AG04449 (cell line): ENCODE results near the gene NALCN.

Source experiments
- CTCF ChIA-PET: fragments of 350-600 bp; formaldehyde crosslinking; extraction: SDS; loops from one replicate; lab custom pipeline; 2021; ENCODE audit warnings: antibody characterized with exemption; lab: Yijun Ruan, JAX
- POLR2A ChIA-PET: fragments of 400-600, 350-600 bp; formaldehyde crosslinking; extraction: SDS; loops from one replicate; lab custom pipeline; 2020; ENCODE audit warnings: antibody characterized with exemption, inconsistent platforms; lab: Yijun Ruan, JAX
- DNase-seq: peaks from one replicate; pipeline ENCODE4 v3.0.0-alpha.2; 2010; ENCODE audit warnings: low read depth, low spot score
- H3K4me3 ChIP-seq: 2 replicates; pipeline ENCODE4 v1.5.1; 2011; ENCODE audit warnings: low read depth, mild to moderate bottlenecking, control low read depth, low read length
- CTCF ChIP-seq: IDR thresholded peaks from one replicate; pipeline ENCODE4 v1.5.1; 2011; ENCODE audit warnings: mild to moderate bottlenecking, moderate library complexity, low read length, control low read depth, inconsistent platforms; ENCODE audit not compliant: insufficient read depth; ENCODE audit errors: missing control alignments

Gene NALCN

GRCh38 chr13:101016475-101016874 lies 399.8 kb downstream of the NALCN start:
- no peak for DNase-seq
- CTCF ChIA-PET: interaction anchor here (1.0 kb wide), 1 partner anchor 112 kb away, joined by 3 read pairs; no protein-coding TSS in a partner anchor
- no peak for TF ChIP-seq CTCF
- POLR2A ChIA-PET: no interaction called here
- H3K4me3 ChIP-seq: no peak overlapping the region

GRCh38 chr13:101013245-101013644 lies 403.1 kb downstream of the NALCN start:
- DNase-seq: no peak
- no peak overlapping the region for H3K4me3 ChIP-seq
- TF ChIP-seq CTCF: no peak
- CTCF ChIA-PET: interaction anchor here (1.6 kb wide), 1 partner anchor 35 kb away, joined by 3 read pairs; no protein-coding TSS in a partner anchor
- POLR2A ChIA-PET: no interaction called here

GRCh38 chr13:101010100-101010499 lies 406.2 kb downstream of the NALCN start:
- no peak overlapping the region for H3K4me3 ChIP-seq
- TF ChIP-seq CTCF: no peak
- POLR2A ChIA-PET: no interaction called here
- CTCF ChIA-PET: no interaction called here
- no peak for DNase-seq

- ChIA-PET CTCF (interaction anchor here (1.5 kb wide), 1 partner anchor 120 kb away, joined by 4 read pairs; no protein-coding TSS in a partner anchor), POLR2A (no interaction called here)
- no peak for DNase-seq
- TF ChIP-seq CTCF: no peak
- H3K4me3 ChIP-seq: no peak overlapping the region
Measured at GRCh38 chr13:101007245-101007644, 409.1 kb downstream of the NALCN start.
